Hepatocyte (in vitro differentiated cells): ENCODE results near the gene DAAM2. TPM values are rescaled to one million over a fixed set of nuclear protein-coding genes. Genes with fewer than 3 reads are reported as not detected.

Experiments
- DNase-seq: peaks from one replicate; pipeline ENCODE4 v3.0.0-alpha.2; 2016; ENCODE audit warnings: low spot score
- H2AFZ ChIP-seq: fragments of 200-600 bp; sonication (generic); 2 replicates; pipeline ENCODE4 v1.6.0; 2016; ENCODE audit warnings: antibody characterized with exemption, mild to moderate bottlenecking
- H3K27ac ChIP-seq: fragments of 200-600 bp; sonication (generic); 2 replicates; pipeline ENCODE4 v1.5.1; 2016; ENCODE audit warnings: mild to moderate bottlenecking
- H3K27me3 ChIP-seq: fragments of 200-600 bp; sonication (generic); 2 replicates; pipeline ENCODE4 v1.6.1; 2016
- H3K36me3 ChIP-seq: fragments of 200-600 bp; sonication (generic); replicated peaks from 2 replicates; pipeline ENCODE4 v1.5.1; 2016; ENCODE audit warnings: low read depth; ENCODE audit not compliant: insufficient read depth
- H3K4me1 ChIP-seq: fragments of 200-600 bp; sonication (generic); 2 replicates; pipeline ENCODE4 v1.5.1; 2016; ENCODE audit warnings: mild to moderate bottlenecking, moderate library complexity; ENCODE audit not compliant: insufficient read depth
- H3K4me2 ChIP-seq: fragments of 200-600 bp; sonication (generic); 2 replicates; pipeline ENCODE4 v1.6.0; 2016
- H3K4me3 ChIP-seq: fragments of 200-600 bp; sonication (generic); 2 replicates; pipeline ENCODE4 v1.5.1; 2016; ENCODE audit warnings: mild to moderate bottlenecking
- H3K79me2 ChIP-seq: fragments of 200-600 bp; sonication (generic); 2 replicates; pipeline ENCODE4 v1.6.0; 2017; ENCODE audit warnings: mild to moderate bottlenecking
- H3K9me2 ChIP-seq: fragments of 200-600 bp; sonication (generic); replicated peaks from 2 replicates; pipeline ENCODE4 v1.6.0; 2017; ENCODE audit warnings: mild to moderate bottlenecking; ENCODE audit not compliant: insufficient read depth
- H3K9me3 ChIP-seq: fragments of 200-600 bp; sonication (generic); 2 replicates; pipeline ENCODE4 v1.5.1; 2016; ENCODE audit warnings: low read depth, mild to moderate bottlenecking
- H4K20me1 ChIP-seq: fragments of 200-600 bp; sonication (generic); 2 replicates; pipeline ENCODE4 v1.6.0; 2016; ENCODE audit warnings: mild to moderate bottlenecking; ENCODE audit not compliant: insufficient read depth, poor library complexity, severe bottlenecking
- CTCF ChIP-seq: fragments of 200-600 bp; sonication (generic); IDR thresholded peaks from 2 replicates; pipeline ENCODE4 v1.5.1; 2016; ENCODE audit warnings: antibody characterized with exemption, mild to moderate bottlenecking; ENCODE audit not compliant: poor library complexity
- EZH2 ChIP-seq: fragments of 200-600 bp; sonication (generic); IDR thresholded peaks from 2 replicates; pipeline ENCODE4 v1.6.1; 2016; ENCODE audit warnings: antibody characterized with exemption, mild to moderate bottlenecking, borderline replicate concordance
- EZH2phosphoT487 ChIP-seq: fragments of 200-600 bp; sonication (generic); IDR thresholded peaks from one replicate; pipeline ENCODE4 v1.6.1; 2018; ENCODE audit warnings: antibody characterized with exemption, mild to moderate bottlenecking, low read depth, moderate library complexity; ENCODE audit not compliant: unreplicated experiment, severe bottlenecking
- WGBS: methylation state at CpG from one replicate; pipeline ENCODE4 v1.1.6; 2016; ENCODE audit warnings: low lambda C conversion rate; ENCODE audit errors: missing lambda C conversion rate; 5-methylcytosine and 5-hydroxymethylcytosine counted together
- polyA plus RNA-seq: library from polyadenylated mRNA; unstranded; fragments of >200 nt; fragmentation: Nextera tagmentation; extraction: Ambion mirVana; gene quantifications from 2 replicates; pipeline ENCODE4 v1.2.1, GENCODE V29; 2016
- total RNA-seq: library from RNA; depleted of rRNA; stranded (reverse); fragments of >200 nt; gene quantifications from 2 replicates; pipeline ENCODE4 v1.2.3, GENCODE V29; 2014

The DAAM2 gene
- total and polyA plus RNA-seq, 2 experiments from 2014 or later: 11.7 to 15.1 TPM

- DNase-seq: no peak
- Histone ChIP-seq H3K9me2 (no peaks in the 10 kb centered on the region), H3K27ac (no peak overlapping the region), H2AFZ (no peak overlapping the region), H3K27me3 (no peaks in the 10 kb centered on the region), H3K4me1 (no peaks in the 10 kb centered on the region), H3K79me2 (no peaks in the 10 kb centered on the region), H3K9me3 (no peaks in the 10 kb centered on the region), H3K36me3 (no peaks in the 10 kb centered on the region), H3K4me2 (no peak overlapping the region), H3K4me3 (no peak overlapping the region), H4K20me1 (no peaks in the 10 kb centered on the region)
- WGBS: 96% methylated on average over 13 of the region's 13 CpGs
- no peak for TF ChIP-seq EZH2
- TF ChIP-seq CTCF: no peak
- no peak for TF ChIP-seq EZH2phosphoT487
Observed at GRCh38 chr6:39906318-39906761, 114.2 kb downstream of the DAAM2 start.

GRCh38 chr6:39907871-39908575 is 115.8 kb downstream of the DAAM2 start:
- Histone ChIP-seq H3K4me1 (no peaks in the 10 kb centered on the region), H3K9me3 (no peaks in the 10 kb centered on the region), H3K27me3 (no peaks in the 10 kb centered on the region), H3K27ac (no peak overlapping the region), H3K9me2 (no peaks in the 10 kb centered on the region), H3K36me3 (no peaks in the 10 kb centered on the region), H3K79me2 (no peaks in the 10 kb centered on the region), H4K20me1 (no peaks in the 10 kb centered on the region), H2AFZ (no peak overlapping the region), H3K4me3 (no peak overlapping the region), H3K4me2 (no peak overlapping the region)
- WGBS: 97% methylated on average over 5 of the region's 5 CpGs
- DNase-seq: no peak
- TF ChIP-seq CTCF (no peak), EZH2 (no peak), EZH2phosphoT487 (no peak)

GRCh38 chr6:39908838-39909583 is 116.8 kb downstream of the DAAM2 start:
- Histone ChIP-seq H3K27ac (no peak overlapping the region), H4K20me1 (no peaks in the 10 kb centered on the region), H3K9me3 (no peaks in the 10 kb centered on the region), H3K27me3 (no peaks in the 10 kb centered on the region), H3K79me2 (no peaks in the 10 kb centered on the region), H3K4me3 (no peak overlapping the region), H2AFZ (no peak overlapping the region), H3K9me2 (no peaks in the 10 kb centered on the region), H3K36me3 (no peaks in the 10 kb centered on the region), H3K4me2 (no peak overlapping the region), H3K4me1 (no peaks in the 10 kb centered on the region)
- no peak for DNase-seq
- 92% methylated on average over 9 of the region's 13 CpGs for WGBS
- no peak for TF ChIP-seq CTCF
- TF ChIP-seq EZH2: no peak
- TF ChIP-seq EZH2phosphoT487: no peak
